Uterus (tissue), 2 donors: ENCODE data around the gene LMBRD2.

Source experiments
- POLR2A ChIP-seq, 2 donors: fragments of 450-650 bp; IDR thresholded peaks; one replicate each; pipeline ENCODE4 v1.6.1; 2016; ENCODE audit warnings: antibody characterized with exemption in 2 of 2, mild to moderate bottlenecking in 1 of 2, moderate library complexity in 1 of 2
- TF ChIP-seq, protein P1 (sequence below), 4 experiments: fragments of 200-600 bp in 2 of 4; fragments of 450-650 bp in 2 of 4; sonication (generic) in 2 of 4; IDR thresholded peaks; one replicate each; pipeline ENCODE4 v1.5.1; 2016 to 2019; ENCODE audit warnings: antibody characterized with exemption in 4 of 4, mild to moderate bottlenecking in 2 of 4, moderate library complexity in 1 of 4

- peak; percentile 43 to 47 for TF ChIP-seq POLR2A (IDR thresholded peaks at IDR 0.05)
- TF ChIP-seq, protein P1, sequence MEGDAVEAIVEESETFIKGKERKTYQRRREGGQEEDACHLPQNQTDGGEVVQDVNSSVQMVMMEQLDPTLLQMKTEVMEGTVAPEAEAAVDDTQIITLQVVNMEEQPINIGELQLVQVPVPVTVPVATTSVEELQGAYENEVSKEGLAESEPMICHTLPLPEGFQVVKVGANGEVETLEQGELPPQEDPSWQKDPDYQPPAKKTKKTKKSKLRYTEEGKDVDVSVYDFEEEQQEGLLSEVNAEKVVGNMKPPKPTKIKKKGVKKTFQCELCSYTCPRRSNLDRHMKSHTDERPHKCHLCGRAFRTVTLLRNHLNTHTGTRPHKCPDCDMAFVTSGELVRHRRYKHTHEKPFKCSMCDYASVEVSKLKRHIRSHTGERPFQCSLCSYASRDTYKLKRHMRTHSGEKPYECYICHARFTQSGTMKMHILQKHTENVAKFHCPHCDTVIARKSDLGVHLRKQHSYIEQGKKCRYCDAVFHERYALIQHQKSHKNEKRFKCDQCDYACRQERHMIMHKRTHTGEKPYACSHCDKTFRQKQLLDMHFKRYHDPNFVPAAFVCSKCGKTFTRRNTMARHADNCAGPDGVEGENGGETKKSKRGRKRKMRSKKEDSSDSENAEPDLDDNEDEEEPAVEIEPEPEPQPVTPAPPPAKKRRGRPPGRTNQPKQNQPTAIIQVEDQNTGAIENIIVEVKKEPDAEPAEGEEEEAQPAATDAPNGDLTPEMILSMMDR (IDR thresholded peaks at IDR 0.05): peak in 1 of 4 experiments; percentile 43
Observed at GRCh38 chr5:36151434-36152323, at the start of gene LMBRD2, which contains the start of gene SKP2.
